ENCODE results near the gene SLC6A9.

The SLC6A9 gene

GRCh38 chr1:44047131-44047530, 15.9 kb upstream of the SLC6A9 start:
- no peak for DNase-seq

- DNase-seq: no peak
These were observed 13.8 kb upstream of the SLC6A9 start for GRCh38 chr1:44045064-44045463.

GRCh38 chr1:44044071-44044801, 13.0 kb upstream of the SLC6A9 start:
- DNase-seq: no peak

- no peak for DNase-seq
These were observed 12.2 kb upstream of the SLC6A9 start for GRCh38 chr1:44043176-44044070.

GRCh38 chr1:44040846-44041245, 9.6 kb upstream of the SLC6A9 start:
- DNase-seq: no peak

- no peak for DNase-seq
These were observed 9.2 kb upstream of the SLC6A9 start for GRCh38 chr1:44040418-44040817.

GRCh38 chr1:44038876-44039657, 7.8 kb upstream of the SLC6A9 start:
- DNase-seq: peak; percentile 16

GRCh38 chr1:44037154-44037553, 5.9 kb upstream of the SLC6A9 start:
- DNase-seq: no peak

- peak; percentile 88 for DNase-seq
These were observed 5.3 kb upstream of the SLC6A9 start for GRCh38 chr1:44036409-44037139.

- no peak for DNase-seq
These were observed 4.6 kb upstream of the SLC6A9 start for GRCh38 chr1:44035726-44036408.

GRCh38 chr1:44034976-44035716, 3.9 kb upstream of the SLC6A9 start:
- no peak for DNase-seq

- no peak for DNase-seq
These were observed 3.2 kb upstream of the SLC6A9 start for GRCh38 chr1:44034423-44034822.

- no peak for DNase-seq
These were observed 2.5 kb upstream of the SLC6A9 start for GRCh38 chr1:44033756-44034155.

- DNase-seq: no peak
These were observed 1.8 kb upstream of the SLC6A9 start for GRCh38 chr1:44033041-44033575.

- DNase-seq: no peak
These were observed 1.0 kb upstream of the SLC6A9 start for GRCh38 chr1:44032170-44032790.

- DNase-seq: peak; percentile 82
These were observed 534 bp downstream of the SLC6A9 start for GRCh38 chr1:44030605-44031251.

GRCh38 chr1:44029911-44030604, 1.2 kb downstream of the SLC6A9 start:
- DNase-seq: peak; percentile 95

GRCh38 chr1:44029260-44029910, 1.9 kb downstream of the SLC6A9 start:
- no peak for DNase-seq

GRCh38 chr1:44027320-44027719, 3.9 kb downstream of the SLC6A9 start:
- no peak for DNase-seq
